ENCODE results near the gene CUX1. TPM values are rescaled to one million over a fixed set of nuclear protein-coding genes. Genes with fewer than 3 reads are reported as not detected.

CUX1 gene
- total and polyA plus RNA-seq, 2 of the 13 experiments (the other 11 are each of a cell fraction or from before 2014, with no cell fraction given), result 13.7 to 14.9 TPM

DNA sequence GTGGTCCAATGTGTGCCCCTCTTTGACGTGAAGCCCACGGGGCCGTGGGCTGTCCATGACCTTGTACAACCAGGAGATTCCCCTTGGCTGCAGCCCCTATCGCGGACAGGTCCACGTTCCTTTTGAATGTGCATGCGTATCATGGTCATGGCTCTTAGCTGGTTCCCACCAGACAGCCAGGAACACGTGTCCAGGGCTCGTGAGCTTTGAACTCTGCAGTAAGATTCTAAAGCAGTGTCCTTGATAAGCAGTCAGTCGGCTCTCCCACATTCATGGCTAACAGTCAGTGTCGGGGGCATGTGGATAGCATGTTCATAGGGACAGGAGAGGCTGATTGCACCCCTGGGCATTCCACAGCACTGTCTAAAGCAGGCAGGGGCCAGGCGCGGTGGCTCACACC, 393.4 kb downstream of the CUX1 start (continued):
- TF ChIP-seq, protein P1, sequence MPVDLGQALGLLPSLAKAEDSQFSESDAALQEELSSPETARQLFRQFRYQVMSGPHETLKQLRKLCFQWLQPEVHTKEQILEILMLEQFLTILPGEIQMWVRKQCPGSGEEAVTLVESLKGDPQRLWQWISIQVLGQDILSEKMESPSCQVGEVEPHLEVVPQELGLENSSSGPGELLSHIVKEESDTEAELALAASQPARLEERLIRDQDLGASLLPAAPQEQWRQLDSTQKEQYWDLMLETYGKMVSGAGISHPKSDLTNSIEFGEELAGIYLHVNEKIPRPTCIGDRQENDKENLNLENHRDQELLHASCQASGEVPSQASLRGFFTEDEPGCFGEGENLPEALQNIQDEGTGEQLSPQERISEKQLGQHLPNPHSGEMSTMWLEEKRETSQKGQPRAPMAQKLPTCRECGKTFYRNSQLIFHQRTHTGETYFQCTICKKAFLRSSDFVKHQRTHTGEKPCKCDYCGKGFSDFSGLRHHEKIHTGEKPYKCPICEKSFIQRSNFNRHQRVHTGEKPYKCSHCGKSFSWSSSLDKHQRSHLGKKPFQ (CRISPR knock-in tag; IDR thresholded peaks at IDR 0.05; ENCODE audit: insufficient replicate concordance), result peak; percentile 90
- TF ChIP-seq POLR2G (IDR thresholded peaks at IDR 0.05; ENCODE audit: low read depth, low read length), result no peak
- TF ChIP-seq ZNF570 (CRISPR knock-in tag; IDR thresholded peaks at IDR 0.05; ENCODE audit: borderline replicate concordance), result no peak
- no peak for TF ChIP-seq TOE1 (CRISPR knock-in tag; IDR thresholded peaks at IDR 0.05)
- TF ChIP-seq, protein P2, sequence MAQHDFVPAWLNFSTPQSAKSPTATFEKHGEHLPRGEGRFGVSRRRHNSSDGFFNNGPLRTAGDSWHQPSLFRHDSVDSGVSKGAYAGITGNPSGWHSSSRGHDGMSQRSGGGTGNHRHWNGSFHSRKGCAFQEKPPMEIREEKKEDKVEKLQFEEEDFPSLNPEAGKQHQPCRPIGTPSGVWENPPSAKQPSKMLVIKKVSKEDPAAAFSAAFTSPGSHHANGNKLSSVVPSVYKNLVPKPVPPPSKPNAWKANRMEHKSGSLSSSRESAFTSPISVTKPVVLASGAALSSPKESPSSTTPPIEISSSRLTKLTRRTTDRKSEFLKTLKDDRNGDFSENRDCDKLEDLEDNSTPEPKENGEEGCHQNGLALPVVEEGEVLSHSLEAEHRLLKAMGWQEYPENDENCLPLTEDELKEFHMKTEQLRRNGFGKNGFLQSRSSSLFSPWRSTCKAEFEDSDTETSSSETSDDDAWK (CRISPR knock-in tag; IDR thresholded peaks at IDR 0.05), result no peak
- TF ChIP-seq, protein P3, sequence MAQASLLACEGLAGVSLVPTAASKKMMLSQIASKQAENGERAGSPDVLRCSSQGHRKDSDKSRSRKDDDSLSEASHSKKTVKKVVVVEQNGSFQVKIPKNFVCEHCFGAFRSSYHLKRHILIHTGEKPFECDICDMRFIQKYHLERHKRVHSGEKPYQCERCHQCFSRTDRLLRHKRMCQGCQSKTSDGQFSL (CRISPR knock-in tag; IDR thresholded peaks at IDR 0.05), result no peak
- TF ChIP-seq RBAK (CRISPR knock-in tag; IDR thresholded peaks at IDR 0.05), result no peak
- TF ChIP-seq, protein P4, sequence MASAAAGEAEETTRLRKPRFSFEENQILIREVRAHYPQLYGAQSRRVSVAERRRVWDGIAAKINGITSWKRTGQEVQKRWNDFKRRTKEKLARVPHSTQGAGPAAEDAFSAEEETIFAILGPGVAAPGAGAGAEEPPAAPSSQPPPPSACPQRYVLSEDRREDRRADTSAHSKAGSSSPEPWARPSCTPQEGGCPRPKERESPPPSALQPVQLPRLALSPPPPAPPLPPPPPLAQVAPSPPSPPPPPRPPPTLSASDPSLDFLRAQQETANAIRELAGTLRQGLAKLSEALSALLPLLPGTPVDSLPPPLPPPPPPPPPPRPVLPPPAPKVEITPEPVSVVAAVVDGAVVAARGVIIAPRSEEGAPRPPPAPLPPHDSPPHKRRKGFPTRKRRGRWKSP (CRISPR knock-in tag; IDR thresholded peaks at IDR 0.05), result no peak
- TF ChIP-seq RARG (CRISPR knock-in tag; IDR thresholded peaks at IDR 0.05; ENCODE audit: low read depth), result no peak
- TF ChIP-seq ZNF781 (CRISPR knock-in tag; IDR thresholded peaks at IDR 0.05; ENCODE audit: borderline replicate concordance, not compliant biosample characterization), result no peak
- TF ChIP-seq, protein P5, sequence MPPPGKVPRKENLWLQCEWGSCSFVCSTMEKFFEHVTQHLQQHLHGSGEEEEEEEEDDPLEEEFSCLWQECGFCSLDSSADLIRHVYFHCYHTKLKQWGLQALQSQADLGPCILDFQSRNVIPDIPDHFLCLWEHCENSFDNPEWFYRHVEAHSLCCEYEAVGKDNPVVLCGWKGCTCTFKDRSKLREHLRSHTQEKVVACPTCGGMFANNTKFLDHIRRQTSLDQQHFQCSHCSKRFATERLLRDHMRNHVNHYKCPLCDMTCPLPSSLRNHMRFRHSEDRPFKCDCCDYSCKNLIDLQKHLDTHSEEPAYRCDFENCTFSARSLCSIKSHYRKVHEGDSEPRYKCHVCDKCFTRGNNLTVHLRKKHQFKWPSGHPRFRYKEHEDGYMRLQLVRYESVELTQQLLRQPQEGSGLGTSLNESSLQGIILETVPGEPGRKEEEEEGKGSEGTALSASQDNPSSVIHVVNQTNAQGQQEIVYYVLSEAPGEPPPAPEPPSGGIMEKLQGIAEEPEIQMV (CRISPR knock-in tag; IDR thresholded peaks at IDR 0.05; ENCODE audit: low read depth), result no peak
- no peak for TF ChIP-seq CAMTA2 (CRISPR knock-in tag; IDR thresholded peaks at IDR 0.05; ENCODE audit: borderline replicate concordance)
- TF ChIP-seq, protein P6, sequence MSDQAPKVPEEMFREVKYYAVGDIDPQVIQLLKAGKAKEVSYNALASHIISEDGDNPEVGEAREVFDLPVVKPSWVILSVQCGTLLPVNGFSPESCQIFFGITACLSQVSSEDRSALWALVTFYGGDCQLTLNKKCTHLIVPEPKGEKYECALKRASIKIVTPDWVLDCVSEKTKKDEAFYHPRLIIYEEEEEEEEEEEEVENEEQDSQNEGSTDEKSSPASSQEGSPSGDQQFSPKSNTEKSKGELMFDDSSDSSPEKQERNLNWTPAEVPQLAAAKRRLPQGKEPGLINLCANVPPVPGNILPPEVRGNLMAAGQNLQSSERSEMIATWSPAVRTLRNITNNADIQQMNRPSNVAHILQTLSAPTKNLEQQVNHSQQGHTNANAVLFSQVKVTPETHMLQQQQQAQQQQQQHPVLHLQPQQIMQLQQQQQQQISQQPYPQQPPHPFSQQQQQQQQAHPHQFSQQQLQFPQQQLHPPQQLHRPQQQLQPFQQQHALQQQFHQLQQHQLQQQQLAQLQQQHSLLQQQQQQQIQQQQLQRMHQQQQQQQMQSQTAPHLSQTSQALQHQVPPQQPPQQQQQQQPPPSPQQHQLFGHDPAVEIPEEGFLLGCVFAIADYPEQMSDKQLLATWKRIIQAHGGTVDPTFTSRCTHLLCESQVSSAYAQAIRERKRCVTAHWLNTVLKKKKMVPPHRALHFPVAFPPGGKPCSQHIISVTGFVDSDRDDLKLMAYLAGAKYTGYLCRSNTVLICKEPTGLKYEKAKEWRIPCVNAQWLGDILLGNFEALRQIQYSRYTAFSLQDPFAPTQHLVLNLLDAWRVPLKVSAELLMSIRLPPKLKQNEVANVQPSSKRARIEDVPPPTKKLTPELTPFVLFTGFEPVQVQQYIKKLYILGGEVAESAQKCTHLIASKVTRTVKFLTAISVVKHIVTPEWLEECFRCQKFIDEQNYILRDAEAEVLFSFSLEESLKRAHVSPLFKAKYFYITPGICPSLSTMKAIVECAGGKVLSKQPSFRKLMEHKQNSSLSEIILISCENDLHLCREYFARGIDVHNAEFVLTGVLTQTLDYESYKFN (CRISPR knock-in tag; conservative IDR thresholded peaks at IDR 0.05), result 0 out of 2 replicates have a peak, but pooled peaks have one; percentile 31
- no peak for TF ChIP-seq ZNF746 (CRISPR knock-in tag; IDR thresholded peaks at IDR 0.05)
- TF ChIP-seq, protein P7, sequence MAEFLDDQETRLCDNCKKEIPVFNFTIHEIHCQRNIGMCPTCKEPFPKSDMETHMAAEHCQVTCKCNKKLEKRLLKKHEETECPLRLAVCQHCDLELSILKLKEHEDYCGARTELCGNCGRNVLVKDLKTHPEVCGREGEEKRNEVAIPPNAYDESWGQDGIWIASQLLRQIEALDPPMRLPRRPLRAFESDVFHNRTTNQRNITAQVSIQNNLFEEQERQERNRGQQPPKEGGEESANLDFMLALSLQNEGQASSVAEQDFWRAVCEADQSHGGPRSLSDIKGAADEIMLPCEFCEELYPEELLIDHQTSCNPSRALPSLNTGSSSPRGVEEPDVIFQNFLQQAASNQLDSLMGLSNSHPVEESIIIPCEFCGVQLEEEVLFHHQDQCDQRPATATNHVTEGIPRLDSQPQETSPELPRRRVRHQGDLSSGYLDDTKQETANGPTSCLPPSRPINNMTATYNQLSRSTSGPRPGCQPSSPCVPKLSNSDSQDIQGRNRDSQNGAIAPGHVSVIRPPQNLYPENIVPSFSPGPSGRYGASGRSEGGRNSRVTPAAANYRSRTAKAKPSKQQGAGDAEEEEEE (CRISPR knock-in tag; IDR thresholded peaks at IDR 0.05; ENCODE audit: borderline replicate concordance), result no peak
- TF ChIP-seq ZNF101 (CRISPR knock-in tag; IDR thresholded peaks at IDR 0.05; ENCODE audit: borderline replicate concordance, low read depth), result no peak
- TF ChIP-seq YEATS4 (CRISPR knock-in tag; IDR thresholded peaks at IDR 0.05; ENCODE audit: borderline replicate concordance), result no peak
